H1 (cell line): Measurements from ENCODE around the gene AP2A2. TPM values are rescaled to one million over a fixed set of nuclear protein-coding genes. Genes with fewer than 3 reads are reported as not detected.

Source experiments
- CTCF ChIA-PET: fragments of 300-600 bp; sonication (Branson Sonifier 250); formaldehyde crosslinking; loops from one replicate; lab custom pipeline; 2021; ENCODE audit not compliant: partially characterized antibody; lab: Charles Lee
- POLR2A ChIA-PET: fragments of 300-600 bp; sonication (Branson Sonifier 250); formaldehyde crosslinking; loops from one replicate; lab custom pipeline; 2021; ENCODE audit warnings: inconsistent platforms; ENCODE audit not compliant: partially characterized antibody; lab: Charles Lee
- DNase-seq, 2 experiments: peaks; one replicate each; pipeline versions ENCODE4 v3.0.0 to v3.0.0-alpha.2; 2010 to 2022; ENCODE audit warnings: low spot score in 2 of 2, low read depth in 1 of 2, mixed read lengths in 1 of 2
- FAIRE-seq: peaks from 2 replicates; lab custom pipeline; 2011; peaks lifted over from hg19 to GRCh38; lab: Jason Lieb, UNC
- H2AFZ ChIP-seq: 2 replicates; pipeline ENCODE4 v1.8.1; 2012; ENCODE audit warnings: low read length, inconsistent platforms
- H2AK5ac ChIP-seq: 2 replicates; pipeline ENCODE4 v1.6.1; 2013; ENCODE audit warnings: low read depth, low read length
- H2BK120ac ChIP-seq: replicated peaks from 2 replicates; pipeline ENCODE3; 2013; ENCODE audit warnings: low read depth, low read length, inconsistent platforms
- H2BK12ac ChIP-seq: 2 replicates; pipeline ENCODE4 v1.6.1; 2013; ENCODE audit warnings: low read depth, low read length
- H2BK15ac ChIP-seq: 2 replicates; pipeline ENCODE4 v1.6.1; 2013; ENCODE audit warnings: low read length
- H2BK20ac ChIP-seq: 2 replicates; pipeline ENCODE4 v1.6.1; 2013; ENCODE audit warnings: low read length
- H2BK5ac ChIP-seq: 2 replicates; pipeline ENCODE4 v1.6.1; 2013; ENCODE audit warnings: low read depth, low read length
- H3K14ac ChIP-seq: 2 replicates; pipeline ENCODE4 v1.6.1; 2013; ENCODE audit warnings: inconsistent platforms; ENCODE audit not compliant: insufficient read length
- H3K18ac ChIP-seq: 2 replicates; pipeline ENCODE4 v1.6.1; 2013; ENCODE audit warnings: low read length; ENCODE audit errors: extremely low read depth
- H3K23ac ChIP-seq: 2 replicates; pipeline ENCODE4 v1.6.1; 2013; ENCODE audit warnings: inconsistent platforms; ENCODE audit not compliant: insufficient read length
- H3K23me2 ChIP-seq: 2 replicates; pipeline ENCODE4 v1.6.1; 2013; ENCODE audit warnings: low read depth, low read length
- H3K27ac ChIP-seq: 2 replicates; pipeline ENCODE4 v1.6.1; 2011; ENCODE audit warnings: low read depth, low read length, inconsistent platforms
- H3K27me3 ChIP-seq, 4 experiments: replicated peaks in 1 of 4; 1 replicate in 1 of 4; 2 replicates in 3 of 4; pipeline versions ENCODE4 v1.6.1 to v1.8.1; 2011 to 2013; ENCODE audit warnings: low read length in 3 of 4, mild to moderate bottlenecking in 3 of 4, inconsistent platforms in 2 of 4, mixed read lengths in 2 of 4, moderate library complexity in 1 of 4; ENCODE audit not compliant: control insufficient read depth in 3 of 4, insufficient read depth in 3 of 4; ENCODE audit errors: extremely low read depth in 1 of 4
- H3K36me3 ChIP-seq, 4 experiments: 2 replicates each; pipeline versions ENCODE4 v1.6.1 to v1.8.1; 2011 to 2013; ENCODE audit warnings: mild to moderate bottlenecking in 4 of 4, low read length in 3 of 4, moderate library complexity in 2 of 4, control low read depth in 1 of 4, inconsistent platforms in 1 of 4; ENCODE audit not compliant: insufficient read depth in 4 of 4, control insufficient read depth in 2 of 4
- H3K4ac ChIP-seq: replicated peaks from 2 replicates; pipeline ENCODE3; 2013; ENCODE audit warnings: low read length, low read depth, mixed read lengths, inconsistent platforms; ENCODE audit not compliant: insufficient read length
- H3K4me1 ChIP-seq, 4 experiments: replicated peaks in 1 of 4; 1 replicate in 1 of 4; 2 replicates in 3 of 4; pipeline versions ENCODE4 v1.6.1 to v1.8.1; 2011 to 2013; ENCODE audit warnings: low read length in 3 of 4, inconsistent platforms in 2 of 4, mixed read lengths in 1 of 4; ENCODE audit not compliant: insufficient read depth in 4 of 4, control insufficient read depth in 3 of 4
- H3K4me2 ChIP-seq, 2 experiments: 2 replicates each; pipeline versions ENCODE4 v1.6.1 to v1.8.1; 2011 to 2013; ENCODE audit warnings: low read depth in 2 of 2, low read length in 2 of 2, control low read depth in 1 of 2, inconsistent platforms in 1 of 2, mild to moderate bottlenecking in 1 of 2; ENCODE audit not compliant: insufficient read depth in 1 of 2
- H3K4me3 ChIP-seq, 4 experiments: fragments of 200-600, 300-600 bp in 1 of 4; sonication (generic), shearing (Covaris generic), sonication (Bioruptor Twin) in 1 of 4; 2 replicates each; pipeline versions ENCODE4 v1.5.1 to v1.8.1; 2011 to 2016; ENCODE audit warnings: low read length in 4 of 4, low read depth in 3 of 4, control low read depth in 2 of 4, inconsistent platforms in 2 of 4, mild to moderate bottlenecking in 2 of 4, mixed read lengths in 1 of 4, moderate library complexity in 1 of 4; ENCODE audit not compliant: insufficient read depth in 2 of 4; ENCODE audit errors: extremely low read depth in 1 of 4
- H3K56ac ChIP-seq: replicated peaks from 2 replicates; pipeline ENCODE3; 2013; ENCODE audit warnings: low read depth, mild to moderate bottlenecking, mixed read lengths, low read length, inconsistent platforms; ENCODE audit not compliant: insufficient read length
- H3K79me1 ChIP-seq: 2 replicates; pipeline ENCODE4 v1.6.1; 2013; ENCODE audit warnings: low read depth, low read length, control low read depth
- H3K79me2 ChIP-seq, 2 experiments: 2 replicates each; pipeline versions ENCODE4 v1.6.1 to v1.8.1; 2012 to 2013; ENCODE audit warnings: low read length in 2 of 2, mild to moderate bottlenecking in 2 of 2, inconsistent platforms in 1 of 2; ENCODE audit not compliant: insufficient read depth in 2 of 2, control insufficient read depth in 1 of 2
- H3K9ac ChIP-seq, 4 experiments: replicated peaks in 1 of 4; 1 replicate in 1 of 4; 2 replicates in 3 of 4; pipeline versions ENCODE4 v1.6.1 to v1.8.1; 2011 to 2013; ENCODE audit warnings: low read depth in 3 of 4, low read length in 3 of 4, control low read depth in 2 of 4, mild to moderate bottlenecking in 2 of 4, moderate library complexity in 2 of 4, inconsistent platforms in 1 of 4; ENCODE audit errors: extremely low read depth in 1 of 4
- H3K9me3 ChIP-seq, 2 experiments: 2 replicates each; pipeline versions ENCODE4 v1.6.1 to v1.8.1; 2012 to 2013; ENCODE audit warnings: mild to moderate bottlenecking in 2 of 2, moderate library complexity in 2 of 2, control low read depth in 1 of 2, inconsistent platforms in 1 of 2, low read depth in 1 of 2, low read length in 1 of 2, mixed read lengths in 1 of 2; ENCODE audit not compliant: insufficient read depth in 2 of 2
- H4K20me1 ChIP-seq, 2 experiments: replicated peaks in 1 of 2; 2 replicates each; pipeline versions ENCODE3 to v1.8.1; 2011 to 2013; ENCODE audit warnings: inconsistent platforms in 2 of 2, low read length in 2 of 2, mild to moderate bottlenecking in 1 of 2; ENCODE audit not compliant: insufficient read depth in 2 of 2, control insufficient read depth in 1 of 2
- H4K5ac ChIP-seq: 2 replicates; pipeline ENCODE4 v1.6.1; 2013; ENCODE audit warnings: low read length, low read depth, mixed read lengths, inconsistent platforms; ENCODE audit not compliant: insufficient read length
- H4K8ac ChIP-seq: 2 replicates; pipeline ENCODE4 v1.8.0; 2013; ENCODE audit warnings: mild to moderate bottlenecking, moderate library complexity, low read length, inconsistent platforms; ENCODE audit not compliant: insufficient read depth; ENCODE audit errors: extremely low read depth
- H4K91ac ChIP-seq: replicated peaks from 2 replicates; pipeline ENCODE3; 2013; ENCODE audit warnings: low read length, mixed read lengths, inconsistent platforms; ENCODE audit not compliant: insufficient read length
- ATF3 ChIP-seq: IDR thresholded peaks from 2 replicates; pipeline ENCODE4 v1.6.1; 2011; ENCODE audit warnings: low read depth, mild to moderate bottlenecking, low read length; ENCODE audit not compliant: insufficient read depth
- BCL11A ChIP-seq, 2 experiments: IDR thresholded peaks; one replicate each; pipeline ENCODE4 v1.6.1; 2011; ENCODE audit warnings: low read depth in 2 of 2, low read length in 2 of 2, mild to moderate bottlenecking in 2 of 2
- CBX5 ChIP-seq: fragments of 300-800, 300-1000 bp; sonication (generic); IDR thresholded peaks from 2 replicates; pipeline ENCODE4 v1.7.1; 2016; ENCODE audit warnings: antibody characterized with exemption, low read length, low read depth
- CEBPB ChIP-seq: IDR thresholded peaks from 2 replicates; pipeline ENCODE4 v1.6.1; 2012; ENCODE audit warnings: low read depth, low read length
- CREB1 ChIP-seq: IDR thresholded peaks from 2 replicates; pipeline ENCODE4 v1.6.1; 2012; ENCODE audit warnings: inconsistent platforms
- E2F6 ChIP-seq: IDR thresholded peaks from 2 replicates; pipeline ENCODE4 v1.6.1; 2012; ENCODE audit warnings: inconsistent platforms
- PHF8 ChIP-seq: fragments of 200-600 bp; sonication (generic); conservative IDR thresholded peaks from 2 replicates; pipeline ENCODE4 v1.7.1; 2012; ENCODE audit warnings: low read depth, mild to moderate bottlenecking, inconsistent platforms, low read length, moderate library complexity
- POU5F1 ChIP-seq: IDR thresholded peaks from 2 replicates; pipeline ENCODE4 v1.6.1; 2011; ENCODE audit warnings: low read depth, mild to moderate bottlenecking, low read length, moderate library complexity
- WGBS, 2 experiments: shearing (Covaris generic) in 1 of 2; methylation state at CpG; one replicate each; pipeline versions ENCODE4 v1.1.6 to v1.1.7; 2013 to 2015; ENCODE audit warnings: low lambda C conversion rate in 2 of 2, mixed read lengths in 2 of 2, inconsistent platforms in 1 of 2, low coverage in 1 of 2, missing lambda C conversion rate in 1 of 2; ENCODE audit not compliant: insufficient replicate concordance in 2 of 2, insufficient coverage in 1 of 2, insufficient read length in 1 of 2; ENCODE audit errors: extremely low coverage in 1 of 2, missing lambda C conversion rate in 1 of 2; 5-methylcytosine and 5-hydroxymethylcytosine counted together
- polyA plus RNA-seq, 7 experiments: library from polyadenylated mRNA; depleted of rRNA in 3 of 7; stranded (reverse) in 5 of 7; unstranded in 2 of 7; fragments of >200 nt in 5 of 7; fragments of 200-250 nt in 2 of 7; gene quantifications; 1 replicate in 5 of 7; 2 replicates in 1 of 7; 4 replicates in 1 of 7; pipeline versions ENCODE4 v1.2.1 to v1.2.3, GENCODE V29; 2011 to 2013; ENCODE audit warnings: missing spikeins in 2 of 7, mixed read lengths in 2 of 7
- total RNA-seq: library from RNA; stranded (reverse); fragmentation: NEBNext Ultra II Directional; extraction: Animal tissue kit (Norgen Biotek cat#: 25700); gene quantifications from 2 replicates; pipeline ENCODE4 v1.2.1, GENCODE V29; 2021
- TF ChIP-seq, protein P1 (sequence below), 3 experiments: IDR thresholded peaks; 1 replicate in 2 of 3; 2 replicates in 1 of 3; pipeline versions ENCODE4 v1.5.1 to v1.6.1; 2011; ENCODE audit warnings: low read length in 3 of 3, mild to moderate bottlenecking in 3 of 3, inconsistent platforms in 2 of 3, low read depth in 1 of 3, moderate library complexity in 1 of 3; ENCODE audit not compliant: insufficient read depth in 1 of 3; ENCODE audit errors: control extremely low read depth in 1 of 3

The AP2A2 gene
- total and polyA plus RNA-seq, 2 of the 8 experiments (the other 6 are each of a cell fraction or from before 2014, with no cell fraction given), result 50.0 to 65.0 TPM

- H4K91ac ChIP-seq, result peak overlapping the region; percentile 80
- peak overlapping the region; percentile 12; the same call in 1 of the 2 replicates for H2BK15ac ChIP-seq
- no peak overlapping the region for H3K4me2 ChIP-seq
- ChIA-PET CTCF (no interaction called here), POLR2A (no interaction called here)
- H3K23ac ChIP-seq, result no peak overlapping the region
- DNase-seq (no peak), FAIRE-seq (no peak)
- no peak overlapping the region; the same call in 1 of the 2 replicates for H4K8ac ChIP-seq
- no peak overlapping the region for H3K4me3 ChIP-seq
- H3K23me2 ChIP-seq, result peaks cover 7% of the 10 kb centered on the region
- peak overlapping the region; percentile 80; the same call in 1 of the 2 replicates for H2BK20ac ChIP-seq
- H4K20me1 ChIP-seq, result peaks cover 0 to 9% of the 10 kb centered on the region in 2 experiments
- H2AFZ ChIP-seq, result no peak overlapping the region
- no peak overlapping the region for H3K18ac ChIP-seq
- H3K79me2 ChIP-seq, result no peaks in the 10 kb centered on the region
- no peak overlapping the region; the same call in 1 of the 2 replicates for H2BK12ac ChIP-seq
- H2BK5ac ChIP-seq, result peak overlapping the region; percentile 88
- 97% methylated on average over 12 of the region's 12 CpGs; no CpG with 5 or more reads in 1 of the 2 experiments for WGBS, 2 experiments
- H3K79me1 ChIP-seq, result peaks cover 4% of the 10 kb centered on the region; the same call in 1 of the 2 replicates
- H3K27ac ChIP-seq, result no peak overlapping the region
- H3K27me3 ChIP-seq, result no peaks in the 10 kb centered on the region
- H3K56ac ChIP-seq, result no peak overlapping the region
- no peaks in the 10 kb centered on the region for H3K9me3 ChIP-seq
- H2BK120ac ChIP-seq, result no peak overlapping the region
- peak overlapping the region; percentile 97; the same call in 1 of the 2 replicates for H2AK5ac ChIP-seq
- no peak overlapping the region for H3K14ac ChIP-seq
- H4K5ac ChIP-seq, result no peak overlapping the region
- H3K4me1 ChIP-seq, result peaks cover 0 to 2% (median 0%) of the 10 kb centered on the region in 4 experiments; a peak in 2 of 7 replicates
- no peak overlapping the region; a peak in 1 of 7 replicates for H3K9ac ChIP-seq
- no peaks in the 10 kb centered on the region for H3K36me3 ChIP-seq
- no peak overlapping the region for H3K4ac ChIP-seq
- no peak for TF ChIP-seq E2F6
- TF ChIP-seq CREB1, result no peak
- TF ChIP-seq ATF3, result no peak
- no peak for TF ChIP-seq BCL11A (IDR thresholded peaks at IDR 0.05; ENCODE audit: low read depth in 2 of 2, low read length in 2 of 2)
- TF ChIP-seq POU5F1, result no peak
- no peak for TF ChIP-seq CBX5
- TF ChIP-seq PHF8, result no peak
- TF ChIP-seq, protein P1, sequence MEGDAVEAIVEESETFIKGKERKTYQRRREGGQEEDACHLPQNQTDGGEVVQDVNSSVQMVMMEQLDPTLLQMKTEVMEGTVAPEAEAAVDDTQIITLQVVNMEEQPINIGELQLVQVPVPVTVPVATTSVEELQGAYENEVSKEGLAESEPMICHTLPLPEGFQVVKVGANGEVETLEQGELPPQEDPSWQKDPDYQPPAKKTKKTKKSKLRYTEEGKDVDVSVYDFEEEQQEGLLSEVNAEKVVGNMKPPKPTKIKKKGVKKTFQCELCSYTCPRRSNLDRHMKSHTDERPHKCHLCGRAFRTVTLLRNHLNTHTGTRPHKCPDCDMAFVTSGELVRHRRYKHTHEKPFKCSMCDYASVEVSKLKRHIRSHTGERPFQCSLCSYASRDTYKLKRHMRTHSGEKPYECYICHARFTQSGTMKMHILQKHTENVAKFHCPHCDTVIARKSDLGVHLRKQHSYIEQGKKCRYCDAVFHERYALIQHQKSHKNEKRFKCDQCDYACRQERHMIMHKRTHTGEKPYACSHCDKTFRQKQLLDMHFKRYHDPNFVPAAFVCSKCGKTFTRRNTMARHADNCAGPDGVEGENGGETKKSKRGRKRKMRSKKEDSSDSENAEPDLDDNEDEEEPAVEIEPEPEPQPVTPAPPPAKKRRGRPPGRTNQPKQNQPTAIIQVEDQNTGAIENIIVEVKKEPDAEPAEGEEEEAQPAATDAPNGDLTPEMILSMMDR (IDR thresholded peaks at IDR 0.05; ENCODE audit: control extremely low read depth in 1 of 3, insufficient read depth in 1 of 3, low read depth in 1 of 3, low read length in 3 of 3), result no peak
- no peak for TF ChIP-seq CEBPB
Measured at GRCh38 chr11:1032310-1032891, 106.7 kb downstream of the AP2A2 start.
